Neural progenitor cell (in vitro differentiated cells): Measurements from ENCODE around the gene PRDM15.

Experiments used
- CTCF ChIP-seq: fragments of 200-600 bp; sonication (generic); IDR thresholded peaks from 2 replicates; pipeline ENCODE4 v1.5.1; 2017; ENCODE audit warnings: antibody characterized with exemption, mild to moderate bottlenecking
- EZH2 ChIP-seq: fragments of 200-600 bp; sonication (generic); IDR thresholded peaks from 2 replicates; pipeline ENCODE4 v1.6.1; 2017; ENCODE audit warnings: antibody characterized with exemption, mild to moderate bottlenecking, moderate library complexity
- EZH2phosphoT487 ChIP-seq: fragments of 200-600 bp; sonication (generic); IDR thresholded peaks from 2 replicates; pipeline ENCODE4 v1.6.1; 2017; ENCODE audit warnings: antibody characterized with exemption

GRCh38 chr21:41776778-41777177, 102.4 kb downstream of the PRDM15 start:
- no peak for TF ChIP-seq EZH2
- TF ChIP-seq CTCF, result no peak
- TF ChIP-seq EZH2phosphoT487, result no peak
